ENCODE results near the gene NOS1AP.

The NOS1AP gene

GRCh38 chr1:162285149-162285561, 215.7 kb downstream of the NOS1AP start:
- DNase-seq (ENCODE audit: low read depth in 2 of 3, low spot score in 2 of 3) = no peak

DNA sequence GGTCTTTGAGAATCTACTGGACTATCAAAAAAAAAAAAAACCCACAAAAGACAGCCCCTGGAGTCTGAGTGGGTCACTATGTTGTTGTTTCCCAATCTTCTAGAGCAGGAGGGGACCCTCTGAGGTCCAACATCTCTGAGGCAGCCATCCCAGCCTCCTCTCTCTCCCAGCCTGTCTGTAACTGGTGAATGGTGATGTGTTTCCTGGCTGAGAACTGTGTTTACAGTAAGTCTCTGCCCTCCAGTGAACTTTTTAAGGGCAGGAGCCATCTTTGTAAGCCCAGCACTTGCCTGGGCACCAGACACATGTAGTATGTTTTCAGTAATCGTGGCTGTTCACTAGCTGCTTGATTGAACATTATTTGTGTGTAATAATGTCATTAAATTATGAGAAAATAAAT, 221.5 kb downstream of the NOS1AP start:
- DNase-seq (ENCODE audit: low read depth in 2 of 3, low spot score in 2 of 3) = no peak

GRCh38 chr1:162292422-162292849, 222.9 kb downstream of the NOS1AP start:
- no peak for DNase-seq (ENCODE audit: low read depth in 2 of 3, low spot score in 2 of 3)

GRCh38 chr1:162293073-162293692, 223.7 kb downstream of the NOS1AP start:
- no peak for DNase-seq (ENCODE audit: low read depth in 2 of 3, low spot score in 2 of 3)

- DNase-seq (ENCODE audit: low read depth in 2 of 3, low spot score in 2 of 3) = no peak
Measured at GRCh38 chr1:162294015-162294414, 224.5 kb downstream of the NOS1AP start.

DNA sequence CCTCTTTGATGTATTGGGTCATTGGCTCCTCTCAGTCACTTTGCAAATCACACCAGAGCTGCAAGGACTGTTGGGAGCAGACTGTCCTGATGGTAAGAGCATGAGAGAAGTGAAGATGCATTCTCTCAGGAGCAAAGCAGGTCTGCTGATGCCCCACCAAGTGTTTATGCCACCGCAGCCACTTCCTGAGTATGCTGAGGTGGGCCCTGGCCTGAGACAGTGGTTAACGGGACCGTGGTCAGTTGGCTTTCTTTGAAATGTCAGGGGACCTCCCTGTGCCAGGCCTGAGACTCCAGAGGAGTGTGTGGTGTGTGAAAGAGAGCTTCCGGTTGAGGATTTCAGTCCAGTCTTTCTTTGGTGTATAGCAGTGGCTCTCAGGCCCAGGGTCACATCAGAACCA, 227.7 kb downstream of the NOS1AP start:
- no peak for DNase-seq (ENCODE audit: low read depth in 2 of 3, low spot score in 2 of 3)

DNA sequence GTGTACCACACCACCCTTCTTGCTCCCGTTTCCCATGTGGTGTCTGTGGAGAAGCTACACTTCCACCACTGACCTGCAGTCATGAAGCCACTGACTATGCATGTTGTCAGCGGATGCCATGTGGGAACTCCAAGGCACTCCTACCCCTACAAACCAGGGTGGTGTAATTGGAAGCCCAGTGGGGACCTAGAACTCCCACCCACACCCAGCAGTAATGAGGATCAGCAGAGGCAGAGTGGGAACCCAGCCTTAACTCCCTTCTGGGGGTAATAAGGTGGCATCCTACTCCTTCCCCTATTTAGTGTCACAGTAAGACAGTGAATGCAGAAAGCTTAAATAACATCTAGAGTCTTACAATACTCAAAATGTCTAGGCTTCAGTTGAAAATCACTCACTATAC, 228.8 kb downstream of the NOS1AP start:
- no peak for DNase-seq (ENCODE audit: low read depth in 2 of 3, low spot score in 2 of 3)

DNA sequence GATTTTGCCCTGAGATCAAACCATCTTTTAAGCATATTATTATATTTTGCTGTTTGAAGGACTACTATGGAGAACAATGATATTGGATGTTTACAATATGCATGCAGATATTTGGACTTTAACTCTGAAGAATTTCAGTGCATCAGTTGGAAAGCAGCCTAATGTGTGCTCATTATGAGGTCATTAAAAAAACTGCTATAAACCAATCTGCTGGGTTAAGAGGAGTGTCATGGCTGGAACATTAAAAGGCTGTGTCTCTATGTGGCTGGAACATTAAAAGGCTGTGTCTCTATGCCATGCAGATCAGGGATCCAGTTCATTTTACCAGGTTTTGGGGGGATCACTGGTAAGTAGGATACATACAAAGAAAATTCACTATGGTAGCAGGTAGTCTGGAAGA, 229.5 kb downstream of the NOS1AP start:
- DNase-seq (ENCODE audit: low read depth in 2 of 3, low spot score in 2 of 3) = no peak

DNA sequence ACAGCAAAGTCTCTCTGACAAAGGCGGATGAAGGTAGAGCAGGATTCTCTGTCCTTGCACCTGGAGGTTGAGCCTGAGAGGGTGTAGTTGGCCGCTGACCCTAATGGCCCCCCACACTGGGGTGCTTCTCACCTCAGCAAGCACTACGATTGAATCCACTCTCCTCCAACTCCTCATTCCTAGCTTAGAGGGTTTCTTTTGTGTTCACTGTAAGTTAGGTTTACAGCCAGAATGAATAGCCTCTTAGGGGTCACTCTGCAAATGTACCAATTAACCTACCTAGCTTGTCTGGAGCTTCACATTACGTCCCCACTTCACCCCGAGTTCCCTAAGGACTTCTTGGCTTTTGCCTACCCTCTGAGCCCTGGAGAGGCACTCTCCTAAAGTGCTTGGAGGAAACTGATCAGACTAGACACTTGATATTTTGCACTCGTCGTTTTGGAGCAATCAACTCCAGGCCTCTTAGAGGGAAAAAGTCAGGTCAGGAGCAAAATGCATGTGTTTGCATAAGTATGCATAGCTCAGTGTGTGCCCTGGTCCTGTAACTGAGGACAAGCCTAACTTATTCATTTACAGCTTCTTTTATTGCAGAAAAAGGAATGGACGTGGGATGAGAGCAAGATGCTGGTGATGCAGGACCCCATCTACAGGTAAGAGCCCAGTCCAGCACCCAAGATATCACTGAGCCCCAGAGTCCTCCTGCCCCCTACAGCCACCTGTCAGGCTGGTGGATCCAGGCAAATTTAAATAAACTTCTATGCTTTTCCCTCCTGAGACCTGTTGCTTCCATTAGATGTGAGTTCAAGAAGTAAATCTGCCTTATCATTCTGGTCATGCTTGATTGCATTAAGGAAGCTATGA, 230.8 kb downstream of the NOS1AP start:
- no peak for DNase-seq (ENCODE audit: low read depth in 2 of 3, low spot score in 2 of 3)

DNA sequence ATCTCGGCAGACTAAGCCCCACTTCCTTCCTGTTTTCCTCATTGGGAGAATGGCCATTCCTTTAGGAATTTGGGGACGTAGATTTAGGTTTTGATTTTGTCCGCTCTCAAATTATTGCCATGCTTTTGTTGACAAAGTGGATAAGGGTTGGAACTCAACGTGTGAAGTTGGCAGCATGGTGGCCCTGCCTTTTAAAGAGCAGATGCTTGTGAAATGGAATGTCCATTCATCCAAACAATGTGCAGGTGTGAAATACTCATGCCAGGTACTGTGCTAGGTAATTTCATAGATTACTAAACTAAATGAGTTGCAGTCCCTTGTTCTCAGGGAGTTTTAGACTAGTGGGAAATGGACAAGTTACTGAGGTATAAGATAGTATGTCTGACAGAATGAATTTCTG, 232.2 kb downstream of the NOS1AP start:
- no peak for DNase-seq (ENCODE audit: low read depth in 2 of 3, low spot score in 2 of 3)

DNA sequence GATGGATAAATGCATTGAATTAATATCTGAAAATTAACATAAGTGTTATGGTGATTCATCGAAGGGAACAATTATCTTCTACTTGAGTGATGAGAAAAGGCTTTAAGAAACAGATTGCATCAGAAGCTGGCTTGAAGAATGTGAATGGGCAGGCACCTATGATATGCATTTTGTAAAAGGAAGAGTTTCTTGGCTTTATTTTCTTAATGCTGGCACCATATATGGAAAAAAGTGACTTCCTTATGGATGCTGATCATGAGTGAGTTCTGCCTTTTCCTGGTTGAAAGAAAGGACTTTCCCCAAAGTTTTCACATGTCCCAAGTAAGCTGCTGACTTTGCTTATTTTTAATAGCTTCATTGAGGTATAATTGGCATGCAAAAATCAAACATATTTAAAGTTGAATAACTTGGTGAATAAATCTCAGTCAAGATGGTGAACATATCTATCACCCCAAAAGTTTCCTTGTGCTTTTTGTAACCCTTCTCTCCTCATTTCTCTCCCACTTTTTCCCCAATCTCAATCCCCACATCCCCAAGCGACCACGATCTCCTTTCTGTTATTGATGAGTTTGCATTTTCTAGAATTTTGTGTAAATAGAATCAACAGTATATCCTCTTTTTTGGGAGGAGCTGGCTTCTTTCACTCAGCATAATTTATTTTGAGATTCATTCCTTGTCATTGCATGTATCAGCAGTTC, 233.0 kb downstream of the NOS1AP start:
- no peak for DNase-seq (ENCODE audit: low read depth in 2 of 3, low spot score in 2 of 3)

DNA sequence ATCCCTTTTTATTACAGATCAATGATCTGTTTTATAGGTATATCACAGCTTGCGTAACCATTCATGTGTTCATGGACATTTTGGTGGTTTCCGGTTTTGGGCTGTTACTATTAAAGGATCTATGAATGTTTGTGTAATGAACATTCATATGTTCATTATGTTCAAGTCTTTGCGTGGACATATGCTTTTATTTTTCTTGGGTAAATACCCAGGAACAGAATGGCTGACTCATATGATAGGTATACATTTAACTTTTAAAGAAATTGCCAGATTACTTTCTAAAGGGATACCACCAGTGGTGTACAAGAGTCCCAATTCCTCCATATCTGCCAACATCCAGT, 233.5 kb downstream of the NOS1AP start:
- DNase-seq (ENCODE audit: low read depth in 2 of 3, low spot score in 2 of 3) = no peak

DNA sequence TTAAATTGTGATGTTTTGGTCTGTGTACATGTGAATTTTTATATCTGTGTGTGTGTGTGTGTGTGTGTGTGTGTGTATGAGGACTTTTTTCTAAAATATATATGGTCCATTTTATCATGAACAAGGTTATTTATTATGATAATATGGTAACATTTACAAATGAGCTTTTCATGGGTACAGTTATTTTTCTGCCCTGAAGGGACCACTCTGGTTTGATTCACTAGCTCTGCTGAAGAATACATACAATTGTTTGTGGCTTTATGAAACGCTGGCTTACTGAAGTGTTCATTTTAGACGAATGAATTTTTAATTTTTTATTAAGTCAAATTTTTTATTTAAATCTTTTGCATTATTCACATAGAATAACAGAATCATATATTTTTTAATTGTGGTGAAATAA, 235.2 kb downstream of the NOS1AP start:
- DNase-seq (ENCODE audit: low read depth in 2 of 3, low spot score in 2 of 3) = no peak

DNA sequence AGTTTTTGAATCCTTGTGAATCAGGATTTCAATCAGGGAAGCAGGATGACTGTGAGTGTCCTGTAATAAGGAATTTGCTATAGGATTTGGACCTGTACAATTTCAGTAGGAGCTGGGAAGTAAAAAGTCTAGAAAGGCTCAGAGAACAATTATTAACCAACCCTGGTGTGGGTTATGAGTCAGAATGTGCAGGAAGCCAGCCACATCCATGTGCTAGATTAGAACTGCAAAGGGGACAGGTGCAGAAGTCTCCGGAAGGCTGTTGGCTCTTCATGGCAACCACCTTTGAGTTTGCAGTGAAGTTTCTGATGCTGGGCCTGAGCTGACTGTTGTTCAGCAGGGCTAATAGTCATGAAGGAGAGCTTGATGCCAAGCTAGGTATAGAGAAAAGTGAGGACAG, 236.5 kb downstream of the NOS1AP start:
- DNase-seq (ENCODE audit: low read depth in 2 of 3, low spot score in 2 of 3) = no peak

- no peak for DNase-seq (ENCODE audit: low read depth in 2 of 3, low spot score in 2 of 3)
Measured at GRCh38 chr1:162310337-162310736, 240.8 kb downstream of the NOS1AP start.

DNA sequence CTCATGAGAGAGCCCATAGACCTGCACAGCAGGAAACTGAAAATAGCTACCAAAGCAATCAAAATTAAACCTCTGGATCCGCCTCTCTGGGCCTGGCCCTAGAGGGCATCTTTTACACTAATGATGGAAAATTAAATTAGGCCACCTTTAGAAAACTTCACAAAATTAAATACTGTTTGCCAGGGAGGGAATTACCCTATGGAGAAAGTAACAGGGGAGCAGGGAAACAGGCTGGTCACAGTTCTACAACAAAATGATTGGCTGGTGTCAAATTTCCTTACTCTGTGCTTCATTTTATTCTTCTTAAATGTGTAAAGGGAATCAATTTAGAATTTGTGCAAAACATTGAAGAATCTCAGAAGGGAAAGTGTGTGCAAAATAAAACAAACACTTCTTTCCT, 244.7 kb downstream of the NOS1AP start:
- DNase-seq (ENCODE audit: low read depth in 2 of 3, low spot score in 2 of 3) = no peak

GRCh38 chr1:162315673-162316072, 246.2 kb downstream of the NOS1AP start:
- DNase-seq (ENCODE audit: low read depth in 2 of 3, low spot score in 2 of 3) = no peak

- DNase-seq (ENCODE audit: low read depth in 2 of 3, low spot score in 2 of 3) = no peak
Measured at GRCh38 chr1:162316187-162316586, 246.7 kb downstream of the NOS1AP start.

DNA sequence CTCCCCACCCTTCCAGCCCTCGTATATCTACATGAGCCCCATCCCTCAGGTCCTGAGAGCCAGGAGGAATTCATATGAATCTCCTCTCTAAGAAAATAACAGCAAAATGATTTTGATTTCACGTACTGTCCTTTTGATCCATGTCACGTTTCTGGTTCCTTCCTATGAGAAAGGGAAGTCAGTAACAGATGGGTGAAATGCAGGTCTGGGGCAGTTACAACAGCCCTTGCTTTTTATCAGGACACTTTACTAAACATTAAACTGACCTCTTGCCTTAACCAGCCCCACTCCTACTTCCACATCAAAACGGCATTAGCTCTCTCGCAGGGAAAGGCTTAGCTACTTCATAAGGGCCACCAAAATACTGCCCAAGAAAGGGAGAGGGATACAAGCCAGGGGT, 248.1 kb downstream of the NOS1AP start:
- DNase-seq (ENCODE audit: low read depth in 2 of 3, low spot score in 2 of 3) = no peak

GRCh38 chr1:162319493-162320175, 250.1 kb downstream of the NOS1AP start:
- no peak for DNase-seq (ENCODE audit: low read depth in 2 of 3, low spot score in 2 of 3)

GRCh38 chr1:162321809-162322422, 252.4 kb downstream of the NOS1AP start:
- no peak for DNase-seq (ENCODE audit: low read depth in 2 of 3, low spot score in 2 of 3)

All from activated CD8-positive, alpha-beta memory T cell treated with anti-CD3 and anti-CD28 coated beads for 48 hours (primary cell).